PC-3 (cell line): ENCODE measurements around the gene PVALB. TPM values are rescaled to one million over a fixed set of nuclear protein-coding genes. Genes with fewer than 3 reads are reported as not detected.

Source experiments
- ATAC-seq: fragments of 200-7000 bp; cut with Tn5 transposase; 2 replicates; pipeline ENCODE4 v1.9.1; 2020; ENCODE audit warnings: mild to moderate bottlenecking, moderate library complexity
- BruUV-seq: library from RNA; stranded (reverse); fragments of 400-500 nt; replicated peaks from 2 replicates; lab custom pipeline; 2021; lab: Mats Ljungman, UMichigan
- CTCF ChIA-PET: fragments of 300-600 bp; sonication (Branson Sonifier 250); formaldehyde crosslinking; loops from one replicate; lab custom pipeline; 2022; ENCODE audit warnings: antibody characterized with exemption; lab: Charles Lee
- POLR2A ChIA-PET: fragments of 300-600 bp; sonication (Branson Sonifier 250); formaldehyde crosslinking; loops from one replicate; lab custom pipeline; 2022; ENCODE audit warnings: antibody characterized with exemption; ENCODE audit not compliant: unreplicated experiment; lab: Charles Lee
- DNase-seq: peaks from one replicate; pipeline ENCODE4 v3.0.0-alpha.2; 2015
- H2AFZ ChIP-seq: fragments of 300-600 bp; sonication (generic); 2 replicates; pipeline ENCODE4 v1.6.0; 2016; ENCODE audit warnings: antibody characterized with exemption, low read length
- H3F3A ChIP-seq: fragments of 300-600 bp; sonication (generic); one replicate; pipeline ENCODE4 v1.6.0; 2017; ENCODE audit warnings: antibody characterized with exemption, low read length, control low read depth, mild to moderate bottlenecking; ENCODE audit not compliant: unreplicated experiment
- H3K27ac ChIP-seq: fragments of 300-600 bp; sonication (generic); 2 replicates; pipeline ENCODE4 v1.5.1; 2016; ENCODE audit warnings: mild to moderate bottlenecking, low read length
- H3K27me3 ChIP-seq: fragments of 300-600 bp; sonication (generic); 2 replicates; pipeline ENCODE4 v1.6.1; 2016; ENCODE audit warnings: low read length, mixed read lengths
- H3K36me3 ChIP-seq: fragments of 300-600 bp; sonication (generic); 2 replicates; pipeline ENCODE4 v1.6.1; 2016; ENCODE audit warnings: low read depth, mixed run types, low read length, mixed read lengths
- H3K4me1 ChIP-seq: fragments of 300-600 bp; sonication (generic); 2 replicates; pipeline ENCODE4 v1.5.1; 2016; ENCODE audit warnings: low read length; ENCODE audit not compliant: insufficient read depth
- H3K4me2 ChIP-seq: fragments of 300-600 bp; sonication (generic); 2 replicates; pipeline ENCODE4 v1.6.0; 2016; ENCODE audit warnings: low read length
- H3K4me3 ChIP-seq: fragments of 300-600 bp; sonication (generic); 2 replicates; pipeline ENCODE4 v1.5.1; 2016; ENCODE audit warnings: mild to moderate bottlenecking, low read length, mixed read lengths
- H3K79me2 ChIP-seq: fragments of 300-600 bp; sonication (generic); 2 replicates; pipeline ENCODE4 v1.6.1; 2017; ENCODE audit warnings: low read length, mixed read lengths
- H3K9ac ChIP-seq: fragments of 300-600 bp; sonication (generic); 2 replicates; pipeline ENCODE4 v1.6.0; 2016; ENCODE audit warnings: mild to moderate bottlenecking, low read length
- H3K9me2 ChIP-seq: fragments of 300-600 bp; sonication (generic); replicated peaks from 2 replicates; pipeline ENCODE4 v1.6.1; 2016; ENCODE audit warnings: mixed run types, low read length, mixed read lengths
- H3K9me3 ChIP-seq: fragments of 300-600 bp; sonication (generic); 2 replicates; pipeline ENCODE4 v1.6.1; 2016; ENCODE audit warnings: low read length, mixed read lengths
- H4K20me1 ChIP-seq: fragments of 300-600 bp; sonication (generic); 2 replicates; pipeline ENCODE4 v1.6.1; 2016; ENCODE audit warnings: low read length, mixed read lengths
- CTCF ChIP-seq: fragments of 300-600 bp; sonication (generic); conservative IDR thresholded peaks from 2 replicates; pipeline ENCODE4 v1.5.1; 2017; ENCODE audit warnings: antibody characterized with exemption, low read depth, mild to moderate bottlenecking, low read length
- EZH2 ChIP-seq: fragments of 300-600 bp; sonication (generic); IDR thresholded peaks from one replicate; pipeline ENCODE4 v1.6.1; 2017; ENCODE audit warnings: antibody characterized with exemption, mild to moderate bottlenecking, low read length; ENCODE audit not compliant: unreplicated experiment
- EZH2phosphoT487 ChIP-seq: fragments of 300-600 bp; sonication (generic); IDR thresholded peaks from 2 replicates; pipeline ENCODE4 v1.6.1; 2018; ENCODE audit warnings: mild to moderate bottlenecking, antibody characterized with exemption, low read length, borderline replicate concordance
- intact Hi-C: fragments of 100-400 bp; cut with micrococcal nuclease; formaldehyde crosslinking; loops from 2 replicates; pipeline ENCODE4 v1.9.0; 2023
- total RNA-seq: library from RNA; depleted of rRNA; stranded (reverse); fragments of >200 nt; gene quantifications from 2 replicates; pipeline ENCODE4 v1.2.3, GENCODE V29; 2014

Gene PVALB
- total RNA-seq, 1 experiment from 2014 or later = not detected

- no TSS peak for BruUV-seq
- Histone ChIP-seq H4K20me1 (no peaks in the 10 kb centered on the region), H3K9ac (no peak overlapping the region), H2AFZ (no peak overlapping the region), H3K79me2 (peaks cover 5% of the 10 kb centered on the region; the same call in 1 of the 2 replicates), H3K27me3 (no peaks in the 10 kb centered on the region), H3K9me3 (no peaks in the 10 kb centered on the region), H3K36me3 (no peaks in the 10 kb centered on the region), H3K4me3 (no peak overlapping the region), H3K9me2 (no peaks in the 10 kb centered on the region), H3K27ac (no peak overlapping the region), H3K4me1 (peaks cover 13% of the 10 kb centered on the region; the same call in 1 of the 2 replicates), H3F3A (no peaks in the 10 kb centered on the region), H3K4me2 (no peak overlapping the region)
- DNase-seq (peak; percentile 66), ATAC-seq (no peak)
- TF ChIP-seq EZH2 (no peak), CTCF (peak; percentile 69), EZH2phosphoT487 (no peak)
- POLR2A ChIA-PET = interaction anchor here (0.7 kb wide), 1 partner anchor 227 kb away, joined by 6 read pairs; no protein-coding TSS in a partner anchor
- intact Hi-C loops = loop anchor here (1.0 to 10.0 kb wide), 3 partner anchors 129 to 232 kb away; no protein-coding TSS in a partner anchor
- CTCF ChIA-PET = interaction anchor here (0.6 to 1.2 kb wide), 6 partner anchors 17 to 232 kb away, joined by 3 to 11 read pairs (median 4); no protein-coding TSS in a partner anchor
Observed at GRCh38 chr22:36773935-36774334, 42.9 kb downstream of the PVALB start.

GRCh38 chr22:36772451-36772850 lies 44.4 kb downstream of the PVALB start:
- H3K4me3 ChIP-seq = no peak overlapping the region
- DNase-seq (no peak), ATAC-seq (no peak)
- no peak overlapping the region for H2AFZ ChIP-seq
- H3F3A ChIP-seq = no peaks in the 10 kb centered on the region
- no peak overlapping the region for H3K27ac ChIP-seq
- intact Hi-C loops = loop anchor here (10.0 kb wide), 1 partner anchor 128 kb away; no protein-coding TSS in a partner anchor
- H3K36me3 ChIP-seq = no peaks in the 10 kb centered on the region
- no peaks in the 10 kb centered on the region for H3K9me2 ChIP-seq
- H4K20me1 ChIP-seq = no peaks in the 10 kb centered on the region
- POLR2A ChIA-PET = interaction anchor here (1.0 kb wide), 1 partner anchor 33 kb away, joined by 6 read pairs; no protein-coding TSS in a partner anchor
- H3K9ac ChIP-seq = no peak overlapping the region
- BruUV-seq = no TSS peak
- H3K27me3 ChIP-seq = no peaks in the 10 kb centered on the region
- H3K79me2 ChIP-seq = peaks cover 5% of the 10 kb centered on the region; the same call in 1 of the 2 replicates
- no peaks in the 10 kb centered on the region for H3K9me3 ChIP-seq
- H3K4me2 ChIP-seq = no peak overlapping the region
- H3K4me1 ChIP-seq = peaks cover 13% of the 10 kb centered on the region; the same call in 1 of the 2 replicates
- CTCF ChIA-PET = no interaction called here
- TF ChIP-seq EZH2phosphoT487 = no peak
- no peak for TF ChIP-seq EZH2
- no peak for TF ChIP-seq CTCF
